Measurements from ENCODE around the gene ATXN1. TPM values are rescaled to one million over a fixed set of nuclear protein-coding genes. Genes with fewer than 3 reads are reported as not detected.

Gene ATXN1
- total RNA-seq, 1 experiment from 2014 or later, result 25.6 TPM

DNA sequence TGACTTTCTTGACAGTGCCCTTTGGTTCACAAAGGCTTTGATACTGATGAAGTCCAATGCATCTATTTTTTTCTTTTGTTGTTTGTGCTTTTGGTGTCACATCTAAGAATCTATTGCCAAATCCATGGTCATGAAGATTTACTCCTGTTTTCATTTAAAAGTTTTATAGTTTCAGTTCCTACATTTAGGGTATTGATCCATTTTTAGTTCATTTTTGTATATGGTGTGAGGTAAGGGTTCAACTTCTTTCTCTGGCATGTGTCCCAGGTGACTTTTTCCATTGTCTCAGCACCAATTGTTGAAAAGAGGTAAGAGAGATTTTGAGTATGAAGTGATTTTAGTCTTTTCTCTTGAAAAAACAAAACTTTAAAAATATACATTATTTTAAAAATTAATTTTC, 262.3 kb downstream of the ATXN1 start:
- DNase-seq (ENCODE audit: low spot score), result no peak
- H3K9me3 ChIP-seq (ENCODE audit: low read depth, low read length, poor library complexity, severe bottlenecking), result no peaks in the 10 kb centered on the region
- H3K27me3 ChIP-seq (replicated peaks; ENCODE audit: insufficient read depth, low read depth, low read length, poor library complexity), result no peaks in the 10 kb centered on the region
- TF ChIP-seq CTCF (conservative IDR thresholded peaks at IDR 0.05; ENCODE audit: low read depth, low read length), result no peak
- no peak for TF ChIP-seq EZH2 (IDR thresholded peaks at IDR 0.05; ENCODE audit: borderline replicate concordance, low read depth, low read length, poor library complexity, severe bottlenecking)
- intact Hi-C loops (cut with micrococcal nuclease; ENCODE audit: unreplicated experiment), result no loop called here
- ChIA-PET CTCF (no interaction called here), POLR2A (ENCODE audit: low non-redundant PET) (no interaction called here)
- H3K4me3 ChIP-seq (ENCODE audit: low read depth, low read length, poor library complexity, severe bottlenecking), result no peak overlapping the region
- H3K36me3 ChIP-seq (ENCODE audit: insufficient read depth, low read length, poor library complexity, severe bottlenecking), result no peaks in the 10 kb centered on the region
- H3K27ac ChIP-seq (ENCODE audit: low read depth, low read length, poor library complexity, severe bottlenecking), result no peak overlapping the region
- BruUV-seq (replicated peaks), result no TSS peak
- H3K4me1 ChIP-seq (ENCODE audit: insufficient read depth, low read length, poor library complexity, severe bottlenecking), result peaks cover 10% of the 10 kb centered on the region

DNA sequence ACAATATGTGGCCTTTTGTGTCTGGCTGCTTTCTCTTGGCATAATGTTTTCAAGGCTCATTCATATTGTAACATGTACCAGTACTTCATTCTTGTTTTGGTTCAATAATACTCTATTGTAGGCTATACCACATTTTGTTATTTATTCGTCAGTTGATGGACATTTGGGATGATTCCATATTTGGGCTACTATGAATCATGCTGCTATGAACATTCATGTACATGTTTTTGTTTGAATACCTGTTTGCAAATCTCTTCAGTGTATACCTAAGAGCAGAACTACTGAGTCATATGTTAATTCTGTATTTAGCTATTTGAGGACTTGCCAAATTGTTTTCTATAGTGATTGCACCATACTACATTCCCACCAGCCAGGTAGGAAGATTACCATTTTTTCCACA, 263.0 kb downstream of the ATXN1 start:
- no peak for DNase-seq (ENCODE audit: low spot score)
- Histone ChIP-seq H3K4me1 (ENCODE audit: insufficient read depth, low read length, poor library complexity, severe bottlenecking) (peaks cover 10% of the 10 kb centered on the region), H3K9me3 (ENCODE audit: low read depth, low read length, poor library complexity, severe bottlenecking) (no peaks in the 10 kb centered on the region), H3K27ac (ENCODE audit: low read depth, low read length, poor library complexity, severe bottlenecking) (no peak overlapping the region), H3K36me3 (ENCODE audit: insufficient read depth, low read length, poor library complexity, severe bottlenecking) (no peaks in the 10 kb centered on the region), H3K4me3 (ENCODE audit: low read depth, low read length, poor library complexity, severe bottlenecking) (no peak overlapping the region), H3K27me3 (replicated peaks; ENCODE audit: insufficient read depth, low read depth, low read length, poor library complexity) (no peaks in the 10 kb centered on the region)
- intact Hi-C loops (cut with micrococcal nuclease; ENCODE audit: unreplicated experiment), result no loop called here
- POLR2A ChIA-PET (ENCODE audit: low non-redundant PET), result no interaction called here
- BruUV-seq (replicated peaks), result no TSS peak
- CTCF ChIA-PET, result no interaction called here
- TF ChIP-seq EZH2 (IDR thresholded peaks at IDR 0.05; ENCODE audit: borderline replicate concordance, low read depth, low read length, poor library complexity, severe bottlenecking) (no peak), CTCF (conservative IDR thresholded peaks at IDR 0.05; ENCODE audit: low read depth, low read length) (no peak)

DNA sequence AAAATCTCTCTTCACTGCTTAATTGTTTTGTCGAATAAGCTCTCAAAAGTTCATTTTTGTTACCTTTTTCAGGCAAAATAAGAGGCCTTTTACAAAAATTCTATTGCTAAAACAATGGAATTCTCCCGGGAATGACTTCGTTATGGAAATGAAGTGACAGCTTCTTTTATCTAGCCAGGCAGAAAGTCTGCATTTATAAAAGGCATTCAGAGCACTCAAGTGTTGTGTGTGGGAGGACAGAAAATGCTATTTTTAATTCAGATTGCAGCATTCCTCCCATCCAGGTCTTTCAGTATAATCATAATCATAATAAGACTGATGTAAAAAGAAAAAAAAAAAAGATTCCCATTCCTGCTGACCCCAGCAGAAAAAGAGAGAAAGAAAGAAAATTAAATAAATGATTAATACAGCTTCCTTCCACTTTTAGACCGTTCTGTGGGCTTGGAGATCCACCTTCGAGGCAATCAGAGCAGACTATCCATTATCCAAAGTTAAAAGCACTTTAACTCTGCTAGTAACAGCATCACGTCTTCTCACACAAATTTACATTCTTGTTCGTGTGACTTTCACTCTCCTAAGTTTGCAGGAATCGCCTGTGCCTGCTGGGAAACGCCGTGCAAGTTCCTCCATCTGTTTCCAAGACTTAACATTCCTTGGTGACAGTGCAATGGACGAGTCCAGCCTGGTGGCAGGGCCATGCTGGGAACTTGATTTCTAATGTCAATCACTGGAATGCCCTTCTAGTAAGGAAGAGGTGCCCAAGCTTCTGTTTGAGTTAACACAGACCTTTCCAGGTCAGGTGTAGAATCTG, 264.1 kb downstream of the ATXN1 start:
- BruUV-seq (replicated peaks), result no TSS peak
- peak; percentile 20 for DNase-seq (ENCODE audit: low spot score)
- no peak overlapping the region for H3K27ac ChIP-seq (ENCODE audit: low read depth, low read length, poor library complexity, severe bottlenecking)
- H3K9me3 ChIP-seq (ENCODE audit: low read depth, low read length, poor library complexity, severe bottlenecking), result no peaks in the 10 kb centered on the region
- intact Hi-C loops (cut with micrococcal nuclease; ENCODE audit: unreplicated experiment), result no loop called here
- H3K4me1 ChIP-seq (ENCODE audit: insufficient read depth, low read length, poor library complexity, severe bottlenecking), result peaks cover 10% of the 10 kb centered on the region
- TF ChIP-seq EZH2 (IDR thresholded peaks at IDR 0.05; ENCODE audit: borderline replicate concordance, low read depth, low read length, poor library complexity, severe bottlenecking), result no peak
- TF ChIP-seq CTCF (conservative IDR thresholded peaks at IDR 0.05; ENCODE audit: low read depth, low read length), result no peak
- H3K27me3 ChIP-seq (replicated peaks; ENCODE audit: insufficient read depth, low read depth, low read length, poor library complexity), result no peaks in the 10 kb centered on the region
- CTCF ChIA-PET, result interaction anchor here (0.7 kb wide), 1 partner anchor 639 kb away, joined by 4 read pairs; no protein-coding TSS in a partner anchor
- H3K4me3 ChIP-seq (ENCODE audit: low read depth, low read length, poor library complexity, severe bottlenecking), result no peak overlapping the region
- POLR2A ChIA-PET (ENCODE audit: low non-redundant PET), result no interaction called here
- H3K36me3 ChIP-seq (ENCODE audit: insufficient read depth, low read length, poor library complexity, severe bottlenecking), result no peaks in the 10 kb centered on the region
